ENCODE measurements around the gene C2CD4D.

C2CD4D gene

DNA sequence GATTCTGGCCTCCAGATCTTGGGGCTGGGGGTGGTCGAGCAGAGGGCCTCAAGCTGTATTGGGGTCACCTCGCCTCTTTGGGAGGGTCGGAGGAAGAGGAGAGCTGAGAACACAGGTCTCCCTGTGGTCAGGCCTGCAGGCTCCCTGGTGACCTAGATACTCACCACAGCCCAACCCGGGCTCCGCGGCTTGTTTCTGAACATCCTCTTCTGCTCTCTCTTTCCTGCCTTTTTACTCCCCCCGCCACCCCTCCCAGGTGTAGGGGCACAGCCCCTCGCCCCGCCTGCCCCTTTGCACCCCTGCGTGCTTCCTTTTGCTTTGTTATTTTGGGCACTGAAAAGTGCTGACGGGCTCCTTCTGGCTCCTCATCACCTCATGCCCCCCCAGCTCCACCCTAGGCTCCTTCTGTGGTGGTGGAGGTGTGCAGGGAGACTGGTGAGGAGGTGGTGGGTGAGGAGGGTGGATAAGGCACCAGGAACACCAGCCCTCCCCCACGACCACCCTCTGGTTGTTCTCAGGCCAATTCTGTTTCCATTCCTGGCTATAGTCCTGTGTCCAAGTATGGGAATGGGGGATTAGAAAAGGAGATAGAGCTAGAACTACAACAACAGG is 23.8 kb downstream of the C2CD4D start:
- no peak for DNase-seq (ENCODE audit: low read depth)
- no peak overlapping the region for H3K4me3 ChIP-seq (ENCODE audit: control insufficient read depth, low read depth, low read length)
- TF ChIP-seq, protein P1, sequence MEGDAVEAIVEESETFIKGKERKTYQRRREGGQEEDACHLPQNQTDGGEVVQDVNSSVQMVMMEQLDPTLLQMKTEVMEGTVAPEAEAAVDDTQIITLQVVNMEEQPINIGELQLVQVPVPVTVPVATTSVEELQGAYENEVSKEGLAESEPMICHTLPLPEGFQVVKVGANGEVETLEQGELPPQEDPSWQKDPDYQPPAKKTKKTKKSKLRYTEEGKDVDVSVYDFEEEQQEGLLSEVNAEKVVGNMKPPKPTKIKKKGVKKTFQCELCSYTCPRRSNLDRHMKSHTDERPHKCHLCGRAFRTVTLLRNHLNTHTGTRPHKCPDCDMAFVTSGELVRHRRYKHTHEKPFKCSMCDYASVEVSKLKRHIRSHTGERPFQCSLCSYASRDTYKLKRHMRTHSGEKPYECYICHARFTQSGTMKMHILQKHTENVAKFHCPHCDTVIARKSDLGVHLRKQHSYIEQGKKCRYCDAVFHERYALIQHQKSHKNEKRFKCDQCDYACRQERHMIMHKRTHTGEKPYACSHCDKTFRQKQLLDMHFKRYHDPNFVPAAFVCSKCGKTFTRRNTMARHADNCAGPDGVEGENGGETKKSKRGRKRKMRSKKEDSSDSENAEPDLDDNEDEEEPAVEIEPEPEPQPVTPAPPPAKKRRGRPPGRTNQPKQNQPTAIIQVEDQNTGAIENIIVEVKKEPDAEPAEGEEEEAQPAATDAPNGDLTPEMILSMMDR (conservative IDR thresholded peaks at IDR 0.05; ENCODE audit: control insufficient read depth, insufficient read depth, low read depth, low read length) = no peak

GRCh38 chr1:151814971-151815545 is 24.6 kb downstream of the C2CD4D start:
- no peak overlapping the region for H3K4me3 ChIP-seq (ENCODE audit: control insufficient read depth, low read depth, low read length)
- TF ChIP-seq, protein P1 (conservative IDR thresholded peaks at IDR 0.05; ENCODE audit: control insufficient read depth, insufficient read depth, low read depth, low read length) = no peak
- DNase-seq (ENCODE audit: low read depth) = no peak

GRCh38 chr1:151814426-151814825 is 25.2 kb downstream of the C2CD4D start:
- no peak for DNase-seq (ENCODE audit: low read depth)
- TF ChIP-seq, protein P1 (conservative IDR thresholded peaks at IDR 0.05; ENCODE audit: control insufficient read depth, insufficient read depth, low read depth, low read length) = no peak
- no peak overlapping the region for H3K4me3 ChIP-seq (ENCODE audit: control insufficient read depth, low read depth, low read length)

- TF ChIP-seq, protein P1 (conservative IDR thresholded peaks at IDR 0.05; ENCODE audit: control insufficient read depth, insufficient read depth, low read depth, low read length) = no peak
- DNase-seq (ENCODE audit: low read depth) = no peak
- H3K4me3 ChIP-seq (ENCODE audit: control insufficient read depth, low read depth, low read length) = no peak overlapping the region
Measured at GRCh38 chr1:151813271-151813977, 26.2 kb downstream of the C2CD4D start.

- DNase-seq (ENCODE audit: low read depth) = peak; percentile 65
- H3K4me3 ChIP-seq (ENCODE audit: control insufficient read depth, low read depth, low read length) = no peak overlapping the region
- TF ChIP-seq, protein P1 (conservative IDR thresholded peaks at IDR 0.05; ENCODE audit: control insufficient read depth, insufficient read depth, low read depth, low read length) = no peak
Measured at GRCh38 chr1:151811181-151811580, 28.4 kb downstream of the C2CD4D start.

DNA sequence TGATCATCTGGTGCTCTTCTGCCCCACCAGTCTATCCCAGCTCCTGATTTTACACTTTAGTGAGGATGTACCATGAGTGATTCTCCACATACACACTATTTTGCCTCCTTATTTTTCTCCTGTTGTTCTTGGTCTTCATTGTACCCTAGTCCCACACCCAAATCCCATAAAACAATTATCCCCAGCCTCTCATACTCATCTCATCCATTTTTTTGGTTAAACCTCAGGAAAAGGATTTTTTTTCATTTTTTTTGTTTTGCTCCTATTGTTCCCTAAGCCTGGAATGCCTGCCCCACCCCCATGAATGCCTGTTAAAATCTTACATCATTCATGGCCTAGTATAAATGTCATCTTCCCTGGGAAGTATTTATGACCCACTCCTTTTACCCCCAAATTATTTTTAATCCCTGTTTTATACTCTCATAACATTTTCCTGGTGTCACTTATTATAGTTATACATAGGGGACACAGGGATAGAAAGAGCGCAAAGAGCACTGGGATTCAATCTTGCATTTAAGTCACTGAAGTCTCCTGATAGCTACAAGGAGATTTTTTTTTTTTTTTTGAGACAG is 29.5 kb downstream of the C2CD4D start:
- TF ChIP-seq, protein P1 (conservative IDR thresholded peaks at IDR 0.05; ENCODE audit: control insufficient read depth, insufficient read depth, low read depth, low read length) = no peak
- no peak for DNase-seq (ENCODE audit: low read depth)
- no peak overlapping the region for H3K4me3 ChIP-seq (ENCODE audit: control insufficient read depth, low read depth, low read length)

All from fibroblast of mammary gland (primary cell).